GM18909 (cell line): ENCODE measurements around the gene FAM89B.
A peak's percentile ranks its signal among the peaks of the same experiment; 100 is the strongest.

ENCODE experiments used
- ATAC-seq: cut with Tn5 transposase; IDR thresholded peaks from one replicate; pipeline ENCODE4 v1.9.1; 2021; ENCODE audit warnings: mild to moderate bottlenecking; ENCODE audit not compliant: unreplicated experiment, poor library complexity

The FAM89B gene

DNA sequence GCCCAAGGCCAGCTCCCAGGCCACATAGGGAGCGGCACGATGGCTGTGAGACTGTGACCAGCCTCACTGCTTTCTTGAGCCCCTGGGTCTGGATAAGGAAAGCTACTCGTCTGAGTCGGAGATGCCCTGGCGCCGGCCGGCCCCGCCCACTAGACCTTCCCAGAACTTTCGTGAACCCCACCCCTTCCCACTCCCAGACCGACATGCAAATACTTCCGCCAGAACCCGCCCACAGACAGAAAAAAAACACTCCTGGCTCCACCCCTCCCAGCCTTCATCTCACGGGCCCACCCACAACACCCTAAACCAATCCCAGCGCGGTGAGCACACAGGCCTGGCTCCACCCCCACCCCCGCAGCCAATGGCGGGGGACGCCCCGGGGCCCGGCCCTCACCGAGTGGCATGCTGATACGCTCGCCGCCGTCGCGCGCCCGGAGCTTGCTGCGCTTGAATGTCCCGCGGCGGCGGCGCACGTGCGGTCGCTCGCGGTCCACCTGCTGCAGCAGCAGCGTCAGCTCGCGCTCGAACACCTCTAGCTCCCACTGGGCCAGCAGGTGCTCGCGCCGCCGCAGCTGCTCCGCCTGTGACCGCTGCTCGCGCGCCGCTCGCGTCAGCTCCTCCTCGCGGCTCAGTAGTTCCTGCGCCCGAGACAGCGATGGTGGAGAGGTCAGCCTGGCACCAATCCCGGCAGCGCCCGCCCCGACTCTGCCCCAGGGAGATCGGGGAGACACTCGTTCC, 34.7 kb downstream of the FAM89B start:
- ATAC-seq, result no peak

GRCh38 chr11:65607614-65608426, 35.5 kb downstream of the FAM89B start:
- ATAC-seq, result no peak

DNA sequence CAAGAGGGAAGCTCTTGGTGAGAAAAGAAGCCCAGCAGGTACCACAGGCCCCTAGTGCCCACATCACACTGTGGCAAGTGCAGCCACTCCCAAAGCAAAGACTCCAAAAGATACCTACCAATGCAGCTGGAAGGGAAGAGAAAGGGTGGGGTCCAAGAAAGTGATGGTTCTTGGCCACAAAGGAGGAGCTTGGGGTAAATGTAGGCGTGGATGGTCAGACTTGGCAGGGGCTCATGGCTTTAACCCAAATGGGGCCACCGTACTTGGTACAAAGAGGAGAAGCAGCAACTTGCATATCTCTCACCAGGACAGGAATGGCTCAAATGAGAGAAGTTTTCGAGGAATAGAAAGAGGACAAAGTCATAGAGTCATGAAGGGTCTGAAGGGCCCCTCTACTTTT, 36.9 kb downstream of the FAM89B start:
- ATAC-seq, result no peak

DNA sequence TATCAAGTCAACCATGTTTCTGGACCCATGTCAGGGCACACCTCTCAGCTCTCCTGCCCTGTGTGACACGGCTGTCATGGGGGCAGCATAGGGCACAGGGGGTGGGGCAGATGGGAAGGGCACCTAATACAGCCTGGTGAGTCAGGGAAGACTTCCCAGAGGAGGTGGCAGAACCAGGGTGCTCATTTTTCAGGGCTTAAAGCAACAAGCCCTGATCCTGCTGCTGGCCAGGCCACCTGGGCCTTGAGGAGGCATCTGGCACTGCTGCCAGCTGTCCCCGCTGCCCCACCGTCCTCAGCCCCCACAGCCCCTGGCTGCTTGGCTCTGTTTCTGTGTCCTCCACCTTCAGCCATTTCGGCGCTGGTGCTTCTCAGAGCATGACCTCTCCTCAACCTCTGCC, 37.3 kb downstream of the FAM89B start:
- no peak for ATAC-seq

GRCh38 chr11:65610404-65610803, 38.1 kb downstream of the FAM89B start:
- ATAC-seq, result no peak

DNA sequence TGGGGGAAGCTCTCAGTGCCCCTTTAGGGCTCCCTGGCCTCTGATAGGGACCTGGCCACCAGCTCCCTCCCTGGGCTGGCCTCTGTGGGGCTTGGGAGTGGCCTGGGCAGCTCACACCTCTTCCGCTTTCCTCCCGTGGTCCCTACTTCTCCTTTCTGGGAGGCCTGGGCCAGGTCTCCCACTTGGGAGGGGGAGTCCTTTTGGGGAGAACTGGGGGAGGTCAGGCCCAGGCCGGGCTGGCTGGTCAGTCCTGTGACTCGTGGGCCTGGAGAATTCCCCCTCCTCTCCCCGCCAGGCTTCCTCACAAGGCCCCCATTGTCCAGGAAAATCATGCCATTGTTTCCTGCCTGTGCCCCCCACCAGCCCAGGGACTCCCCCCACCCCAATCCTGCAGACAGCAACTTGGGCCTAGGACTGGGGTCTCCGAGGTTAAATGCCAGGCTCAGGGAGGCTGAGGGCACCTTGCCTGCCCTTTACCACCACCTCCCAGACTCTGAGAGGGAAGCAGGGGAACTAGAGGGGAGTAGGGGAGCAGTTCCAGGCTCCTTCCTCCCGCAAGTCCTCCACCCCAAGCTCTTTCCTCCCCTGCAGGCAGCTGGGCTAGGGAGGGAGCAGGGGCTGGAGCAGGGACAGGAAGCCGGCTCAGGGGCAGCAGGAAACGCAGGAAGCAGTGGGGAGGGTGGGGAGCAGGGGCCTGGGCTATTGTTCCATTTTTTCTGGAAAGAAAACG, 38.9 kb downstream of the FAM89B start:
- no peak for ATAC-seq

GRCh38 chr11:65611758-65612603, 39.6 kb downstream of the FAM89B start:
- no peak for ATAC-seq

GRCh38 chr11:65612691-65613090, 40.4 kb downstream of the FAM89B start:
- no peak for ATAC-seq

GRCh38 chr11:65613091-65613928, 41.0 kb downstream of the FAM89B start:
- no peak for ATAC-seq

GRCh38 chr11:65615229-65615949, 43.1 kb downstream of the FAM89B start, which contains the start of gene PCNX3:
Gene PCNX3, plus strand, starts transcription at chr11:65615776. Its CDS starts 536 bp downstream, at chr11:65616312.
- peak; percentile 81 for ATAC-seq

DNA sequence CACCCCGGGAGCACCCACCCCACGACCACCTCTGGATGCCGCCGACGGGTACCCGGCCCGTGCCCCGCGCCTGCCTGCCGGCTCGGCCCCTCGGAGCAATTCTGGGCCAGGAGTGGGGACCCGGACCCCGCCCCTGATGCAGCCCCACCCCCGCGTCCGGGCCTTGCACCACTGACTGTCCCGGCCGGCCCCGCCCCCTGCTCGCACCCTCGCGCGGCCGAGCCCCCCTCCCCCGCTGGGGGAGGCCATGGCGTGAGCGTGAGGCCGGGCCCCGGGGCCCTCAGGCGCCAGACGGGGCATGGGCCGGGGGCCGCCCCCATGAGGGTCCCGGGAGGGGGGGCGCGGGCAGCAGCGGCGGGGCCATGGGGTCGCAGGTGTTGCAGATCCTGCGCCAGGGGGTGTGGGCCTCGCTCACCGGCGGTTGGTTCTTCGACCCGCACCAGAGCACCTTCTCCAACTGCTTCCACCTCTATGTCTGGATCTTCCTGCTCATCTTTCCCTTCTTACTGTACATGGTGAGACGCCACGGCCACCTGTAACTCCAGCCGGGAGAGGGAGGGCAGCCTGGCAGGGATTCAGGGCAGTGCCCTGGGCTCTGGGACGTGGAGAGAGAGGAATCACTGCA, 43.7 kb downstream of the FAM89B start:
- peak; percentile 9 for ATAC-seq

GRCh38 chr11:65616575-65617001, 44.2 kb downstream of the FAM89B start:
- no peak for ATAC-seq

- no peak for ATAC-seq
Measured at GRCh38 chr11:65617136-65617850, 45.0 kb downstream of the FAM89B start.

DNA sequence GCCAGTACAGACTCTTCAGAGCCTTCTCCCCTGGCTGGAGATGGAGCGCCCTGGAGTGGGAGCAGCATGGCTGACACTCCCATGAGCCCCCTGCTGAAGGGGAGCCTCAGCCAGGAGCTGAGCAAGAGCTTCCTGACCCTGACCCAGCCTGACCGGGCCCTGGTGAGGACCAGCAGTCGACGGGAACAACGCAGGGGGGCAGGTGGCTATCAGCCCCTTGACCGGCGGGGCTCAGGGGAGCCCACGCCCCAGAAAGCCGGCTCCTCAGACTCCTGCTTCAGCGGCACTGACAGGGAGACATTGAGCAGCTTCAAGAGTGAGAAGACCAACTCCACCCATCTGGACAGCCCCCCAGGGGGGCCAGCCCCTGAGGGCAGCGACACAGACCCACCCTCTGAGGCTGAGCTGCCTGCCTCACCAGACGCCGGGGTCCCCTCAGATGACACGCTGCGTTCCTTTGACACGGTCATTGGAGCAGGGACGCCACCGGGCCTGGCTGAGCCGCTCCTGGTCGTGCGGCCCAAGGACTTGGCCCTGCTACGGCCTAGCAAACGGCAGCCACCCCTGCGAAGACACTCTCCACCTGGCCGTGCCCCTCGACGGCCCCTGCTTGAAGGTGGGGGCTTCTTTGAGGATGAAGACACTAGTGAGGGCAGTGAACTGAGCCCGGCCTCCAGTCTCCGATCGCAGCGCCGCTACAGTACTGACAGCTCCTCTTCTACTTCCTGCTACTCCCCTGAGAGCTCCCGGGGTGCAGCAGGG, 45.8 kb downstream of the FAM89B start:
- ATAC-seq, result no peak

DNA sequence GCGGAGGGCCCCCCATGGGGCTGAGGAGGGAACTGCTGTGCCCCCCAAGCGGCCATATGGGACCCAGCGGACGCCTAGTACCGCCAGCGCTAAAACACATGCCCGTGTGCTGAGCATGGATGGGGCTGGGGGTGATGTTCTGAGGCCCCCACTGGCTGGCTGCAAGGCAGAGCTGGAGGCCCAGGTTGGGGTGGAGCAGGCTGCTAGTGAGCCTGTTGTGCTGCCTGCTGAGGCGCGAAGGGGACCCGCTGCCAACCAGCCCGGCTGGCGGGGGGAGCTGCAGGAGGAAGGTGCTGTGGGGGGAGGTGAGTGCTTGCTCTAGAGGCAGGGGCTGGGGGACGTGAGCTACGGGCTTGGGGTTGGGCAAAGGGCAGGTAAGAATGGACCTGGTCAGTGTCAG, 46.4 kb downstream of the FAM89B start:
- ATAC-seq, result no peak

GRCh38 chr11:65619281-65619928, 47.1 kb downstream of the FAM89B start:
- no peak for ATAC-seq
